K562 (cell line): ENCODE results near the gene TAS2R42. TPM values are rescaled to one million over a fixed set of nuclear protein-coding genes. Genes with fewer than 3 reads are reported as not detected.

ENCODE experiments used
- ATAC-seq: fragments of 200-7000 bp; cut with Tn5 transposase; 3 replicates; pipeline ENCODE4 v1.9.1; 2020; ENCODE audit warnings: moderate library complexity
- BruUV-seq: library from RNA; stranded (reverse); fragments of 400-500 nt; replicated peaks from 2 replicates; lab custom pipeline; 2021; lab: Mats Ljungman, UMichigan
- CTCF ChIA-PET: fragments of 300-600 bp; formaldehyde crosslinking; extraction: SDS; loops from one replicate; lab custom pipeline; 2021; ENCODE audit warnings: low intra/inter-chr PET ratio; lab: Yijun Ruan, JAX
- POLR2A ChIA-PET: fragments of 300-600, 350-650 bp; sonication (Branson Sonifier 250); formaldehyde crosslinking; extraction: SDS; loops from one replicate; lab custom pipeline; 2021; ENCODE audit warnings: antibody characterized with exemption, inconsistent platforms; lab: Yijun Ruan, JAX
- DNase-seq, 4 experiments: peaks; one replicate each; pipeline versions ENCODE4 v3.0.0 to v3.0.0-alpha.2; 2011 to 2018; ENCODE audit warnings: low spot score in 3 of 4, mixed read lengths in 3 of 4; ENCODE audit errors: extremely low read depth in 1 of 4
- FAIRE-seq: peaks from 2 replicates; lab custom pipeline; 2011; peaks lifted over from hg19 to GRCh38; lab: Jason Lieb, UNC
- H2AFZ ChIP-seq: 2 replicates; pipeline ENCODE4 v1.6.0; 2011; ENCODE audit warnings: low read depth, low read length, control low read depth, inconsistent platforms
- H3K27ac ChIP-seq: fragments of 200-600 bp; 3 replicates; pipeline ENCODE4 v1.8.0; 2011; ENCODE audit warnings: low read depth, mild to moderate bottlenecking, control low read depth, inconsistent platforms, low read length, moderate library complexity, mixed read lengths; ENCODE audit errors: extremely low read depth
- H3K27me3 ChIP-seq, 2 experiments: fragments of 300-600 bp in 1 of 2; 2 replicates in 1 of 2; 3 replicates in 1 of 2; pipeline versions ENCODE4 v1.6.0 to v1.8.0; 2011; ENCODE audit warnings: inconsistent platforms in 2 of 2, low read length in 2 of 2, mild to moderate bottlenecking in 1 of 2, mixed read lengths in 1 of 2, moderate library complexity in 1 of 2; ENCODE audit not compliant: control insufficient read depth in 2 of 2, insufficient read depth in 2 of 2
- H3K36me3 ChIP-seq: fragments of 300-600 bp; 3 replicates; pipeline ENCODE4 v1.8.0; 2011; ENCODE audit warnings: mild to moderate bottlenecking, low read length, inconsistent platforms; ENCODE audit not compliant: control insufficient read depth, insufficient read depth
- H3K4me1 ChIP-seq, 2 experiments: fragments of 200-600 bp in 1 of 2; replicated peaks in 1 of 2; 2 replicates in 1 of 2; 3 replicates in 1 of 2; pipeline versions ENCODE4 v1.5.1 to v1.8.0; 2011; ENCODE audit warnings: inconsistent platforms in 2 of 2, low read length in 2 of 2, mild to moderate bottlenecking in 1 of 2, mixed read lengths in 1 of 2, moderate library complexity in 1 of 2; ENCODE audit not compliant: control insufficient read depth in 2 of 2, insufficient read depth in 2 of 2
- H3K4me2 ChIP-seq: 2 replicates; pipeline ENCODE4 v1.6.1; 2011; ENCODE audit warnings: low read length, control low read depth, inconsistent platforms, mixed read lengths; ENCODE audit not compliant: insufficient read depth
- H3K4me3 ChIP-seq: fragments of 200-600 bp; sonication (generic), shearing (Covaris generic); 2 replicates; pipeline ENCODE4 v1.5.1; 2016; ENCODE audit warnings: control low read depth, inconsistent platforms
- H3K79me2 ChIP-seq: fragments of 200-600 bp; 3 replicates; pipeline ENCODE4 v1.8.0; 2011; ENCODE audit warnings: low read length, inconsistent platforms; ENCODE audit not compliant: control insufficient read depth, insufficient read depth
- H3K9ac ChIP-seq, 2 experiments: 2 replicates each; pipeline versions ENCODE4 v1.6.0 to v1.6.1; 2011; ENCODE audit warnings: low read depth in 2 of 2, low read length in 2 of 2, control low read depth in 1 of 2, inconsistent platforms in 1 of 2, mild to moderate bottlenecking in 1 of 2, mixed read lengths in 1 of 2; ENCODE audit not compliant: insufficient read depth in 1 of 2
- H3K9me1 ChIP-seq: one replicate; pipeline ENCODE4 v1.6.0; 2011; ENCODE audit warnings: inconsistent platforms, mild to moderate bottlenecking, low read length, moderate library complexity; ENCODE audit not compliant: control insufficient read depth, insufficient read depth
- H3K9me3 ChIP-seq: replicated peaks from 2 replicates; pipeline ENCODE4 v1.5.1; 2011; ENCODE audit warnings: low read depth, low read length, inconsistent platforms; ENCODE audit not compliant: control insufficient read depth, insufficient read depth
- H4K20me1 ChIP-seq: replicated peaks from 2 replicates; pipeline ENCODE4 v1.6.1; 2011; ENCODE audit warnings: low read length, inconsistent platforms, mixed read lengths; ENCODE audit not compliant: control insufficient read depth, insufficient read depth
- CREM ChIP-seq: IDR thresholded peaks from 2 replicates; pipeline ENCODE4 v1.6.1; 2014; ENCODE audit warnings: antibody characterized with exemption, low read depth
- ELF2 ChIP-seq: fragments of 250-450 bp; sonication (Bioruptor Pico); IDR thresholded peaks from 2 replicates; pipeline ENCODE4 v1.5.0; 2021; ENCODE audit warnings: mild to moderate bottlenecking
- PHB ChIP-seq: fragments of 250-450 bp; sonication (Bioruptor Pico); IDR thresholded peaks from 2 replicates; pipeline ENCODE4 v1.5.0; 2021
- PHB2 ChIP-seq: fragments of 450-650 bp; IDR thresholded peaks from 2 replicates; pipeline ENCODE4 v1.6.1; 2017; ENCODE audit warnings: low read depth
- RAD21 ChIP-seq, 2 experiments: fragments of 250-450 bp in 1 of 2; fragments of 450-650 bp in 1 of 2; sonication (Bioruptor Pico) in 1 of 2; formaldehyde crosslinking in 1 of 2; IDR thresholded peaks in 1 of 2; conservative IDR thresholded peaks in 1 of 2; 2 replicates each; pipeline versions ENCODE4 v1.4.0 to v1.8.0; 2020 to 2022; ENCODE audit warnings: mild to moderate bottlenecking in 2 of 2, moderate library complexity in 1 of 2
- REST ChIP-seq, 2 experiments: fragments of 450-650 bp; formaldehyde crosslinking in 1 of 2; IDR thresholded peaks; 2 replicates each; pipeline versions ENCODE4 v1.4.0 to v1.6.1; 2014 to 2020; ENCODE audit warnings: mild to moderate bottlenecking in 2 of 2, borderline replicate concordance in 1 of 2, low read depth in 1 of 2
- SMAD3 ChIP-seq: fragments of 450-650 bp; formaldehyde crosslinking; conservative IDR thresholded peaks from 2 replicates; pipeline ENCODE4 v1.4.0; 2020; ENCODE audit warnings: mild to moderate bottlenecking
- SMC3 ChIP-seq: conservative IDR thresholded peaks from 2 replicates; pipeline ENCODE4 v1.6.1; 2011; ENCODE audit warnings: low read depth, low read length, improper control_type of control experiment; ENCODE audit not compliant: insufficient read depth
- SNIP1 ChIP-seq: fragments of 450-650 bp; IDR thresholded peaks from 2 replicates; pipeline ENCODE4 v1.7.1; 2017; ENCODE audit warnings: low read depth, mild to moderate bottlenecking
- ZBTB8A ChIP-seq: fragments of 450-650 bp; IDR thresholded peaks from 2 replicates; pipeline ENCODE4 v1.6.1; 2018; ENCODE audit warnings: mild to moderate bottlenecking, moderate library complexity; ENCODE audit not compliant: partially characterized antibody
- WGBS: fragments of 100-300 bp; shearing (Covaris generic); methylation state at CpG from one replicate; pipeline ENCODE4 v1.1.6; 2016; ENCODE audit warnings: low coverage, mixed read lengths; ENCODE audit not compliant: insufficient coverage; ENCODE audit errors: missing lambda C conversion rate; 5-methylcytosine and 5-hydroxymethylcytosine counted together
- in situ Hi-C: fragments of 300-500 bp; cut with MboI; formaldehyde crosslinking; loops from 4 replicates; pipeline ENCODE4 v1.15.0; 2018; ENCODE audit warnings: inconsistent platforms, mixed read lengths
- intact Hi-C: fragments of 100-400 bp; cut with micrococcal nuclease; formaldehyde crosslinking; loops from 2 replicates; pipeline ENCODE4 v1.14.2; 2022
- polyA plus RNA-seq, 8 experiments: library from polyadenylated mRNA; depleted of rRNA in 4 of 8; stranded (reverse) in 5 of 8; unstranded in 3 of 8; fragments of >200 nt; fragmentation: Nextera tagmentation in 2 of 8; fragmentation: Illumina TruSeq in 1 of 8; extraction: Ambion mirVana in 2 of 8; extraction: Trizol in 1 of 8; gene quantifications; 2 replicates each; pipeline versions ENCODE4 v1.2.1 to v1.2.3, GENCODE V29; 2011 to 2014; ENCODE audit warnings: inconsistent platforms in 1 of 8, missing spikeins in 1 of 8
- total RNA-seq, 7 experiments: library from RNA; depleted of rRNA in 6 of 7; stranded (reverse); fragments of >200 nt in 6 of 7; fragmentation: Illumina TruSeq in 2 of 7; extraction: Trizol in 2 of 7; gene quantifications; 2 replicates each; pipeline versions ENCODE4 v1.2.1 to v1.2.3, GENCODE V29; 2011 to 2021; ENCODE audit warnings: low replicate concordance in 1 of 7

Gene TAS2R42
- total and polyA plus RNA-seq, 9 of the 15 experiments (the other 6 are each of a cell fraction or from before 2014, with no cell fraction given), result not detected

GRCh38 chr12:11233532-11233931, 46.8 kb upstream of the TAS2R42 start (continued):
- no peak for TF ChIP-seq PHB
- TF ChIP-seq SNIP1, result no peak

GRCh38 chr12:11228296-11228879, 41.7 kb upstream of the TAS2R42 start:
- no TSS peak for BruUV-seq
- TF ChIP-seq ELF2 (CRISPR knock-in tag), result no peak
- TF ChIP-seq PHB, result no peak
- TF ChIP-seq CREM, result 0 out of 2 replicates have a peak, but pooled peaks have one; percentile 10
- TF ChIP-seq RAD21 (CRISPR knock-in tag; conservative IDR thresholded peaks at IDR 0.05 in 1 of 2, IDR thresholded peaks at IDR 0.05 in 1 of 2), result peak in 1 of 2 experiments; percentile 67; a peak in 3 of 4 replicates
- TF ChIP-seq SMC3, result peak; percentile 58; the same call in 1 of the 2 replicates
- TF ChIP-seq SMAD3 (CRISPR knock-in tag), result no peak
- TF ChIP-seq ZBTB8A, result no peak
- peak; percentile 55; the same call in 1 of the 2 replicates for TF ChIP-seq REST (IDR thresholded peaks at IDR 0.05; ENCODE audit: borderline replicate concordance)
- TF ChIP-seq REST (CRISPR knock-in tag; IDR thresholded peaks at IDR 0.05; ENCODE audit: low read depth), result no peak
- no peak for TF ChIP-seq PHB2

More at GRCh38 chr12:11228296-11228879, 41.7 kb upstream of the TAS2R42 start:
- H2AFZ ChIP-seq, result no peak overlapping the region
- FAIRE-seq (peak; percentile 89), DNase-seq (peak; percentile 22 to 50 (median 29)), ATAC-seq (peak; percentile 85)
- WGBS, result 7% methylated on average over 5 of the region's 5 CpGs
- H3K4me2 ChIP-seq, result no peak overlapping the region
- POLR2A ChIA-PET, result interaction anchor here (1.4 kb wide), 1 partner anchor 9 kb away, joined by 3 read pairs; no protein-coding TSS in a partner anchor
- no peaks in the 10 kb centered on the region for H4K20me1 ChIP-seq
- H3K4me1 ChIP-seq, result no peaks in the 10 kb centered on the region
- H3K9ac ChIP-seq, result no peak overlapping the region
- intact Hi-C loops, result loop anchor here (1.0 kb wide), 1 partner anchor 258 kb away; no protein-coding TSS in a partner anchor
- in situ Hi-C loops, result no loop called here
- H3K36me3 ChIP-seq, result no peaks in the 10 kb centered on the region
- H3K9me3 ChIP-seq, result no peaks in the 10 kb centered on the region
- no peaks in the 10 kb centered on the region for H3K9me1 ChIP-seq
- no peak overlapping the region for H3K27ac ChIP-seq
- H3K79me2 ChIP-seq, result no peaks in the 10 kb centered on the region
- no peak overlapping the region for H3K4me3 ChIP-seq
- H3K27me3 ChIP-seq, result no peaks in the 10 kb centered on the region
- CTCF ChIA-PET, result interaction anchor here (0.5 to 2.8 kb wide), 4 partner anchors 259 to 1611 kb away, joined by 3 to 26 read pairs (median 4); no protein-coding TSS in a partner anchor
